Measurements from ENCODE around the gene GRIK4. TPM values are rescaled to one million over a fixed set of nuclear protein-coding genes. Genes with fewer than 3 reads are reported as not detected.

The GRIK4 gene
- total RNA-seq, 2 experiments from 2014 or later, result not detected

- ChIA-PET POLR2A (no interaction called here), CTCF (no interaction called here)
- H3K4me3 Mint-ChIP-seq, result no peak overlapping the region
These were observed 257.4 kb downstream of the GRIK4 start for GRCh38 chr11:120768949-120769348.

GRCh38 chr11:120769906-120770305, 258.4 kb downstream of the GRIK4 start:
- no peak for TF ChIP-seq CTCF (IDR thresholded peaks at IDR 0.05)
- H3K9me3 Mint-ChIP-seq, result peaks cover 5% of the 10 kb centered on the region
- H3K4me1 Mint-ChIP-seq (ENCODE audit: low read depth), result no peaks in the 10 kb centered on the region
- no peak overlapping the region for H3K4me3 Mint-ChIP-seq
- H3K27ac Mint-ChIP-seq, result no peak overlapping the region
- intact Hi-C loops (cut with micrococcal nuclease), result no loop called here
- POLR2A ChIA-PET, result no interaction called here
- CTCF ChIA-PET, result no interaction called here
- DNase-seq (no peak), ATAC-seq (no peak)
- H3K27me3 Mint-ChIP-seq, result peaks cover 20% of the 10 kb centered on the region
- no peaks in the 10 kb centered on the region for H3K36me3 Mint-ChIP-seq (ENCODE audit: low read depth)

More at GRCh38 chr11:120768949-120769348, 257.4 kb downstream of the GRIK4 start:
- no peak for TF ChIP-seq CTCF (IDR thresholded peaks at IDR 0.05)
- no peaks in the 10 kb centered on the region for H3K36me3 Mint-ChIP-seq (ENCODE audit: low read depth)
- H3K27ac Mint-ChIP-seq, result no peak overlapping the region
- no peak for DNase-seq
- peaks cover 20% of the 10 kb centered on the region for H3K27me3 Mint-ChIP-seq
- H3K9me3 Mint-ChIP-seq, result peaks cover 5% of the 10 kb centered on the region
- H3K4me1 Mint-ChIP-seq (ENCODE audit: low read depth), result no peaks in the 10 kb centered on the region
- no peak for ATAC-seq
- intact Hi-C loops (cut with micrococcal nuclease), result no loop called here

GRCh38 chr11:120771551-120772060, 260.1 kb downstream of the GRIK4 start:
- no peak for DNase-seq
- Mint-ChIP-seq H3K9me3 (peaks cover 5% of the 10 kb centered on the region), H3K36me3 (ENCODE audit: low read depth) (no peaks in the 10 kb centered on the region), H3K27ac (no peak overlapping the region), H3K27me3 (peaks cover 16% of the 10 kb centered on the region), H3K4me1 (ENCODE audit: low read depth) (no peaks in the 10 kb centered on the region), H3K4me3 (no peak overlapping the region)
- ATAC-seq, result no peak
- CTCF ChIA-PET, result no interaction called here
- intact Hi-C loops (cut with micrococcal nuclease), result no loop called here
- POLR2A ChIA-PET, result no interaction called here
- no peak for TF ChIP-seq CTCF (IDR thresholded peaks at IDR 0.05)

GRCh38 chr11:120773501-120774031, 262.0 kb downstream of the GRIK4 start:
- TF ChIP-seq CTCF (IDR thresholded peaks at IDR 0.05), result no peak
- Mint-ChIP-seq H3K27ac (no peak overlapping the region), H3K9me3 (no peaks in the 10 kb centered on the region), H3K4me1 (ENCODE audit: low read depth) (no peaks in the 10 kb centered on the region), H3K36me3 (ENCODE audit: low read depth) (no peaks in the 10 kb centered on the region), H3K27me3 (peaks cover 9% of the 10 kb centered on the region), H3K4me3 (no peak overlapping the region)
- POLR2A ChIA-PET, result no interaction called here
- DNase-seq, result no peak
- ATAC-seq, result no peak
- intact Hi-C loops (cut with micrococcal nuclease), result no loop called here
- CTCF ChIA-PET, result no interaction called here

- ChIA-PET POLR2A (no interaction called here), CTCF (interaction anchor here (1.6 kb wide), 1 partner anchor 90 kb away, joined by 3 read pairs; no protein-coding TSS in a partner anchor)
- H3K27ac Mint-ChIP-seq, result no peak overlapping the region
- H3K4me3 Mint-ChIP-seq, result no peak overlapping the region
- peaks cover 9% of the 10 kb centered on the region for H3K27me3 Mint-ChIP-seq
- H3K36me3 Mint-ChIP-seq (ENCODE audit: low read depth), result no peaks in the 10 kb centered on the region
- no peak for TF ChIP-seq CTCF (IDR thresholded peaks at IDR 0.05)
- intact Hi-C loops (cut with micrococcal nuclease), result no loop called here
- H3K4me1 Mint-ChIP-seq (ENCODE audit: low read depth), result no peaks in the 10 kb centered on the region
- H3K9me3 Mint-ChIP-seq, result no peaks in the 10 kb centered on the region
- ATAC-seq (no peak), DNase-seq (no peak)
These were observed 263.2 kb downstream of the GRIK4 start for GRCh38 chr11:120774591-120775386.
